GM12878 (cell line): ENCODE data around the gene MLN. TPM values are rescaled to one million over a fixed set of nuclear protein-coding genes. Genes with fewer than 3 reads are reported as not detected.

Experiments
- CREM ChIP-seq: IDR thresholded peaks from 2 replicates; pipeline ENCODE4 v1.6.1; 2014; ENCODE audit warnings: antibody characterized with exemption, low read depth
- HDAC6 ChIP-seq: fragments of 200-600 bp; sonication (generic); IDR thresholded peaks from one replicate; pipeline ENCODE4 v1.8.0; 2017; ENCODE audit warnings: antibody characterized with exemption; ENCODE audit not compliant: unreplicated experiment
- NR2F1 ChIP-seq: fragments of 450-650 bp; conservative IDR thresholded peaks from 2 replicates; pipeline ENCODE4 v1.6.1; 2017; ENCODE audit warnings: mild to moderate bottlenecking
- POU2F2 ChIP-seq: IDR thresholded peaks from 3 replicates; pipeline ENCODE4 v1.6.1; 2011; ENCODE audit warnings: low read depth, mild to moderate bottlenecking, low read length, borderline replicate concordance
- PRDM15 ChIP-seq: fragments of 450-650 bp; formaldehyde crosslinking; IDR thresholded peaks from 2 replicates; pipeline ENCODE4 v1.4.0; 2020; ENCODE audit warnings: mild to moderate bottlenecking, moderate library complexity
- SIX5 ChIP-seq: IDR thresholded peaks from 2 replicates; pipeline ENCODE4 v1.6.1; 2011; ENCODE audit warnings: mild to moderate bottlenecking, low read depth, low read length, moderate library complexity; ENCODE audit not compliant: severe bottlenecking
- TAF1 ChIP-seq: IDR thresholded peaks from 2 replicates; pipeline ENCODE4 v1.6.1; 2011; ENCODE audit warnings: mild to moderate bottlenecking, low read depth, low read length, borderline replicate concordance
- TARDBP ChIP-seq: IDR thresholded peaks from 2 replicates; pipeline ENCODE4 v1.6.1; 2016; ENCODE audit warnings: borderline replicate concordance
- USF1 ChIP-seq: IDR thresholded peaks from 2 replicates; pipeline ENCODE4 v1.6.1; 2011; ENCODE audit warnings: borderline replicate concordance, low read depth, mild to moderate bottlenecking, moderate library complexity, mixed read lengths, low read length; ENCODE audit not compliant: insufficient read depth; ENCODE audit errors: extremely low read length
- ZBTB4 ChIP-seq: fragments of 450-650 bp; formaldehyde crosslinking; IDR thresholded peaks from 2 replicates; pipeline ENCODE4 v1.4.0; 2022; ENCODE audit warnings: mild to moderate bottlenecking, moderate library complexity
- ZNF592 ChIP-seq: fragments of 450-650 bp; IDR thresholded peaks from 2 replicates; pipeline ENCODE4 v1.6.1; 2017; ENCODE audit warnings: mild to moderate bottlenecking, moderate library complexity
- polyA plus RNA-seq, 11 experiments: library from polyadenylated mRNA; depleted of rRNA in 4 of 11; unstranded in 6 of 11; stranded (reverse) in 5 of 11; fragments of >200 nt; fragmentation: Nextera tagmentation in 4 of 11; fragmentation: Illumina TruSeq in 1 of 11; extraction: Ambion mirVana in 4 of 11; extraction: Trizol in 1 of 11; gene quantifications; 1 replicate in 1 of 11; 2 replicates in 10 of 11; pipeline versions ENCODE4 v1.2.1 to v1.2.3, GENCODE V29; 2011 to 2016; ENCODE audit warnings: inconsistent platforms in 2 of 11, missing spikeins in 2 of 11, low read depth in 1 of 11
- total RNA-seq, 4 experiments: library from RNA; depleted of rRNA in 3 of 4; stranded (reverse); fragments of >200 nt in 3 of 4; fragmentation: Illumina TruSeq in 1 of 4; extraction: Trizol in 1 of 4; gene quantifications; 2 replicates each; pipeline versions ENCODE4 v1.2.1 to v1.2.3, GENCODE V29; 2013 to 2021

The MLN gene
- total and polyA plus RNA-seq, 10 of the 15 experiments (the other 5 are each of a cell fraction or from before 2014, with no cell fraction given) = not detected

GRCh38 chr6:33749401-33749800, 54.4 kb downstream of the MLN start (continued):
- TF ChIP-seq USF1 (no peak), NR2F1 (no peak), TARDBP (no peak), SIX5 (no peak), CREM (no peak), ZBTB4 (CRISPR knock-in tag) (no peak), POU2F2 (no peak), PRDM15 (no peak), HDAC6 (no peak), TAF1 (no peak), ZNF592 (no peak)
